ENCODE results near the gene OR6N1.

OR6N1 gene, protein sequence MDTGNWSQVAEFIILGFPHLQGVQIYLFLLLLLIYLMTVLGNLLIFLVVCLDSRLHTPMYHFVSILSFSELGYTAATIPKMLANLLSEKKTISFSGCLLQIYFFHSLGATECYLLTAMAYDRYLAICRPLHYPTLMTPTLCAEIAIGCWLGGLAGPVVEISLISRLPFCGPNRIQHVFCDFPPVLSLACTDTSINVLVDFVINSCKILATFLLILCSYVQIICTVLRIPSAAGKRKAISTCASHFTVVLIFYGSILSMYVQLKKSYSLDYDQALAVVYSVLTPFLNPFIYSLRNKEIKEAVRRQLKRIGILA

DNA sequence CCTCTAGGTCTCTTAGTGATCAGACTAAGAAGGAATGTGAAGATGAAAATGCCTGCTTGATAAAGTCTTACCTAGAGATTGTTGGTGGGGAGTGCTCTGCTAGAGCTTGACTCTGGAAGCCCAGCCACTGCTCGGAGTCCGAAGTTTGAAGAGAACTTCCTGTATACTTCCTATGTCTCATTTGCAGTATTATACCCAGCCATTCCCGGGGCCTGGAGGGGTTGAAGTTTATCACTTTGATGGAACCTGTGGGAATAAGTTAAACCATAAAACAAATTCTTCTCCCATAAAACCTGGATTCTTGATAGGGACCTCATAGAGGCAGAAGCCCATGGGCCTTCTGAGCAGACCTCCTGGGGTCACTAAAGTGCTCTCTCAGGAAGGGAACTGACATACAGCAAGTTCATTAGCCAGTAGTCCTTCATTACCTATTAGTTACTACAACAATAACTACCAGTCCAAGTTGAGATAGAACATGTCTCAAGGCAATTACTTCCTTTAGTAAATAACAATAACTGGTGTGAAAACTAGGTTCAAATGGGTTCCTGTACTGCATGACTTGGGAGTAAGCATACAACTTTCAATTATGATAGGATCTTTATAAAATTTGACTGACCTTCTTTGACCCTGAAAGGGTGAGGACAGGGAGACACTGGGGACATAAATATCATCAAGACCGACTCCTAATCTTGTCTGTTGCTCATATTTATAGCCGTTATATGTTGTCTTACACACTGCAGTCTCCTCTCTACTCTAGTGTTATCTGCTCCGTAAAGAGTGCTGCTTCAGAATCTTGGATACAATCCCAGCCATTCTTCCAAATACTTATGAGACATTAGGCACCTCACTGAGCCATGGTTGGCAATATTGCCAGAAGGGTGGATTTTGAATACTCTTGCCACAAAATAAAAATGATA, at the start of gene OR6N1:
TSS of gene OR6N1 (minus strand) at position 246 of the 917 bp plus-strand sequence. CDS start 5,513 bp downstream, outside the sequence.
- no peak for DNase-seq

GRCh38 chr1:158821723-158822122, 49.7 kb upstream of the OR6N1 start:
- DNase-seq = no peak

DNA sequence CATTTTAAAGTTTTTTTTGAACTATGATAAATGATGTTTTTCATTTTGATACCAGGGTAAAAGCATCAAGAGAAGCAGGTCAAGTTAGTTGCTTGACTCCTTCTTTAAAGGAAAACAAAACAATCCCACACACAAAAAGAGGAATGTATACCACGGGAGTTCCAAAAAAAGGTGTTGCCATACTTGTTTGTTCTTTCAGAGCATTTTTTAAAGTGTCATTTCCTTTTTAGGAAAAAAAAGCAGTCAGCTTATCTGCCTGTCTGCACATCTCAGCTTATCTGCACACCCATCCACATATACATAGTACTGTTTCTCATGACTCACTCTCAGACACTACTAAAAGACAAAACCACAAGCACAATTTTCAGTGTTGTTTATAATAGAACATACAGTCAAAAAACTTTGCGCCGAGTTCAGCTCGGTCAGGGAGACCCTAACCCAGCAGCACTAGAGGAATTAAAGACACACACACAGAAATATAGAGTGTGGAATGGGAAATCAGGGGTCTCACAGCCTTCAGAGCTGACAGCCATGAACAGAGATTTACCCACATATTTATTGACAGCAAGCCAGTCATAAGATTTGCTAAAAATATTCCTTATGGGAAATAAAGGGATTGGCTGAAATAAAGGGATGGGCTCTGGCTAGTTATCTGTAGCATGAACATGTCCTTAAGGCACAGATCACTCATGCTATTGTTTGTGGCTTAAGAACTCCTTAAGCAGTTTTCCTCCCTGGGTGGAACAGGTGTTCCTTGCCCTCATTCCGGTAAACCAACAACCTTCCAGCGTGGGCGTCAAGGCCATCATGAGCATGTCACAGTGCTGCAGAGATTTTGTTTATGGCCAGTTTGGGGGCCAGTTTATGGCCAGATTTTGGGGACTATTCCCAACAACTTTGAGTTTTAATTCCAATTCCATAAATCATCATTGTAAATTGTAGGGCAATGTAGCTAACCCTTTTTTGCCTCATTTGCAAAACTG, 47.8 kb upstream of the OR6N1 start:
- peak; percentile 16 for DNase-seq

GRCh38 chr1:158818975-158819431, 47.0 kb upstream of the OR6N1 start:
- no peak for DNase-seq

- no peak for DNase-seq
Measured at GRCh38 chr1:158818560-158818959, 46.6 kb upstream of the OR6N1 start.

DNA sequence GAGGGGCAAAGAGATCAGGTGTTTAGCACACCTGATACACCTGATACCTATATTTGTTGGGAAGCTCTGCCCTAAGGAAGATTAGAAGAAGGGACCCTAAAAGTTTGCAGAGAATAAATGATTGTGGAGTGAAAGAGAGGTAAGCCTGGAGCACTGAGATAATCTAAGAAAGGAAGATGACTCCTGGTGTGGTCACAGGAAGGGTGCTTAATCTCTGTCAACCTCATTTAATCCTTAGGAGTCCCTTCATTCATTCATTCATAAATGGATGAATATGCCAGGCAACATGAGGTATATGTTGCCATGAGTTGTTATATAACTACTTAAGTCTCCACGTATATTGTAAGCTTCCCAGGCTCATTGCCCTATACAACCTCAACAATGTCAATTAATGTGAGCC, 43.0 kb upstream of the OR6N1 start:
- no peak for DNase-seq

- DNase-seq = no peak
Measured at GRCh38 chr1:158813164-158813563, 41.2 kb upstream of the OR6N1 start.

DNA sequence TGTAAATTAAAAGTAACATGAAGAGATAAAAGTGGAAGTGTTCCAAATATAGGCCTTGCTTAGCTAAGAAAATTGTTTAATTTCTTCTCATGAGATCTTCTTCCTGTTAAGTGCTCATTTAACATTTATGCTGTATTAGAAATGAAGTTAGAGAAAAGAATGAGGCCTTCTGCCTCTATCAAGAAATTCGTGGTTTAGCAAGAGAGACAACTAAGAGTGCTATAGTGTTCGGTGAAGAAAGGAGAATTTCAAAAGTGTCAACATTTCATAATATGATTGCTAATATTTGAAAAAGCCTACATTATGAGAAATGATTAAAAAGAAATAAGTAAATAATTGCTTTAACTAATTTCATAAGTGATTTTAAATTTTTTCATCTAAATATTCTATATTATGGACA, 40.3 kb upstream of the OR6N1 start:
- no peak for DNase-seq

DNA sequence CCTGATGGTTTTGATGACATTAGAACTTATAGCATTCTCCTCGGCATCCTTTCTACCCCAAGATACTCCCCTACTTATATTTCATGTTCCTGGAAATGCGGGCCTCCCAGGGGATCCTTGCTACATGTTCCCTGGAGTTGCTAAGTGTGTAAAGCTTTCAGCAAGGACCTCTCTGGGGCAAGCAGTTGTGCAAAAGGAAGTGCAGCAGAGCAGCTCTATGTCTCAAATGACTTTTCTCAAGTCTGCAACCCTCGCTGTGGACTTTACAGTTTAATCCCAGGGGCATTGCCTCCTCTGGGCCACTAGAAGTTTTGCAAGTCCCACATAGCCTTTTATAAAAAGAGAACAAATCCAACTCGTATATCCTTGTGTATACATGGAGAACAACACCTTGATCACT, 38.3 kb upstream of the OR6N1 start:
- no peak for DNase-seq

DNA sequence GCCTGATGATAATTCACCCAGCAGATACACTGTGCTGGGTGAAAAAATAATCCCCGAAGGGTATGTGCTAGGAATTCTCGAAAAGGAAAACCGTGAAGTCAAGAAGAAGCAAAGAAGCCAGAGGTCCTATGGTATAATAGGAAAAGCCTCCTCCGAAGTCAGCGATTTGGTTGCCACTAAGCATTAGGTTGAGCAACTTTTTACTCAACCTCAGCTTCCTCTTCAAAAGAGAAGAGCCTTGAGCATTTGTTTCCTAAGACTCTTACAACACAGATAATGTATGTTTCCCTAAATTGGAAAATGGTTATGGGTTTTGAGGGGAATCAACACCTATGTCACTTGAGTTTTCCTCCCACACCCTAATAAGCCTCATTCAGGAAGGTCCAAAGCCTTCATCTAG, 37.9 kb upstream of the OR6N1 start:
- no peak for DNase-seq

DNA sequence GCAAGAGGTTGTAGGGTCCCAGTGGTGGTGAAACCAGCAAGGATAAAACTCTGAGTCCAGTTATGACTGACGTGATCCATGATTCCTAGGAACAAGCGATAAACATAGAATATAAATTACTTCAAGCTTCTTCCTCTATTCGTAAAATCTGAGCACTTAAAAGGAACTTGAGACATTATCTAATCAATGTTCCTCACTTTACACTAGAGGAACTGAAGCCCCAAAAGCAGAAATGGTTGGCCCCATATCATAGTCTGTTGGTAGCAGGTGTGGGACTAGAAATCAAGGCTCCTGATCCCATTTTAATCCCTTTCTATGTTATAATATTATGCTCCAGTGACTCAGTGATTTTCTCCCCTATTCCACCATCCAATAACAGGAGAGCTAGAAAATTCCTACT, 37.3 kb upstream of the OR6N1 start:
- DNase-seq = no peak

DNA sequence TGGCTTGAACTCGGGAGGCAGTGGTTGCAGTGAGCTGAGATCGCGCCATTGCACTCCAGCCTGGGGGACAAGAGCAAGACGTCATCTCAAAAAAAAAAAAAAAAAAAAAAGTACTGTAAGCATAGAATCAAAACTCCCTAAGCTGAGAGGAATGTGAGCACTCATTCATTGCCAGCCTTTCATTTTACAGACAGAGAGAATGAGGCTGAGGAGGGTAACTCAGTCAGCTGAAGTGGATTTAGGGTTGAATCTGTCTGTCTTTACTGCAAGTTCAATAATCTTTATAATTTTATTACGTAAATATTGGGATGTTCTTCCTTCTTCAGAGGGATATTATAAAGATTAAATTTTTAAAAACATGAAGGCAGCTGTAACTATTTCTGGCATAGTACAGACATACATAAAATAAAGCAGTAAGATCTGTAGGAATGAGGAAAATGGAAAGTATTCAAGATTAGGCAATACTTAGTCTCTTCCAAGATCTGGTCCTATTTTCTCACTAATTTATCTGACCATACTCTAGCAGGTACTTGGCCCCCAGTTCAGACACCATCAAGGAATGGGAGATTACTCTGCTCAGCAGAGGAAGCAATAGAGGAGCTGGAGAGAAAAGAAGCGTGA, 35.0 kb upstream of the OR6N1 start:
- no peak for DNase-seq

DNA sequence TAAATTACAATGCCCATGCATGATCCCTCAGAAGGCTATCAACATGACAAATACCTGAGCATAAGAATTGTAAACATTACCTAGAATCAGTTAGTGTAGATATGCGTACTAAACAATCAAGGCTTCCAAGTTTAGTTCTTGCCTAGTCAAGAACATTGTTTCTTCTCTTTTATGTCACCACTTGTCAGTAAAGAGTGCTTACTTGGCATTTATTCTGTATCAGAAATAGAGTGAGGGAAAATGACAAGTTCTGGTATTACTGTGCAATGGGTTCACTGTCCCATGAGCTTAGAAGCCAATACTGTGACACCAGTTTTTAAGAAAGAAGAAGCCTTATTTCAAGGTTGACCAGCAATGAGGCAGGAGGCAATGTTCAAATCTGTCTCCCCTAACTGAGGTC, 31.7 kb upstream of the OR6N1 start:
- DNase-seq = no peak

GRCh38 chr1:158801396-158801795, 29.4 kb upstream of the OR6N1 start:
- DNase-seq = no peak

- DNase-seq = no peak
Measured at GRCh38 chr1:158800526-158800925, 28.5 kb upstream of the OR6N1 start.

- DNase-seq = no peak
Measured at GRCh38 chr1:158799689-158800088, 27.7 kb upstream of the OR6N1 start.

- DNase-seq = no peak
Measured at GRCh38 chr1:158798531-158798930, 26.5 kb upstream of the OR6N1 start.

- DNase-seq = no peak
Measured at GRCh38 chr1:158794247-158794646, 22.3 kb upstream of the OR6N1 start.

DNA sequence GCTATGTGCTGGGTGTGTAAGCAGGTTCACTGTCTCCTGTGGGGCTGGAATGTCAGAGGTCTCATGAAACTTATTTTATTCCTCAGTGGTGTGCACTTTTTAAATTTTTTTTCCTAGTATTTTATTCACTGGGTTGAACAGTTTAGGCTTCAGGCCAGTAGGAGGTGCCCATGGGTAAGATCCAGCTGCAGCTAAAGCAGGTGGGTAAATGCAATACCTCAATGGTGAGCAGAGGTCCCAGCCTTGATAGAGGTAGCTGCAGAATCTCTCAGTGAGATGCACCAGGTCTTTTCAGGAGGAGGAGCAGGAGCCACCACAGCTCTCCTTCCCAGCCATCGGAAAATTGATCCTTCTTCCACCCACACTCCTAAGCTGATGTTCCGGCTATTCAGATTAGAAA, 21.6 kb upstream of the OR6N1 start:
- DNase-seq = peak; percentile 40

- no peak for DNase-seq
Measured at GRCh38 chr1:158781104-158781503, 9.1 kb upstream of the OR6N1 start, which contains the start of gene OR6N2. Gene OR6N2 (minus strand): TSS chr1:158781204. CDS start chr1:158777635, 3,569 bp downstream.

GRCh38 chr1:158754420-158754819, 17.6 kb downstream of the OR6N1 start, which contains the start of gene OR6K6:
Gene OR6K6 (plus strand): TSS chr1:158754720. CDS start chr1:158754888, 168 bp downstream.
- DNase-seq = no peak

DNA sequence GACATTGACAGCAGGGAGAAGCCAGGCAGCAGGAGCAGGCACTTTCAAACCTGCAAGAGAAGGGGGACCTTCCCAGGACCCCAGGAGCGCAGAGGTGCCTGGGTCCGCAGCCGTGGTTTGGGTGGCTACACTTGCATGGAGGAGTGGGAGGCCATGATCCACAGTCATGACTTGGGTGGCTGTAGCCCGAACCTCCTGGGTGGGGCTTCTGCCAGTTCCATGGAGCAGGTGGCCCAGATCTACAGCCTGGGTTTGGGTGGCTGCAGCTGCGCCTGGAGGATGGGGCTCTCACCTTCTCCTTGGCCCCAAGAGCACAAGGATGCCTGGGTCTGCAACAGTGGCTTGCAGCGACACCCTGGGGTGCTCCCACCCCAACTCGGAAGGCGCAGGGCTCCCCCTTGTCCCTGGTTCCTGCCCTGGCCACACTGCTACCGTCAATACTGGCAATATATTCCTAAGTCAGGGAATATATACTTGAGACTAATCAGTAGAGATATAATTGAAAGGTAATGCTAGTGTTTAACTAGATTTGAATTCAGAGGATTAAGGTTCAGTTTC, 19.8 kb downstream of the OR6N1 start:
- no peak for DNase-seq

All from activated naive CD4-positive, alpha-beta T cell treated with Interleukin-2 at 50 U/mL for 16 hours (primary cell).